ENCODE data around the gene TSNAX. TPM values are rescaled to one million over a fixed set of nuclear protein-coding genes. Genes with fewer than 3 reads are reported as not detected.

TSNAX gene
- total RNA-seq, 1 experiment from 2014 or later: 38.0 TPM

GRCh38 chr1:231527586-231528171 is 790 bp upstream of the TSNAX start (continued):
- TF ChIP-seq ATF3 (CRISPR knock-in tag; conservative IDR thresholded peaks at IDR 0.05): no peak
- no peak for TF ChIP-seq ESRRA (CRISPR knock-in tag; IDR thresholded peaks at IDR 0.05; ENCODE audit: borderline replicate concordance)
- no peak for TF ChIP-seq CBFB (CRISPR knock-in tag; IDR thresholded peaks at IDR 0.05; ENCODE audit: low read depth)
- no peak for TF ChIP-seq SOX15 (CRISPR knock-in tag; IDR thresholded peaks at IDR 0.05)

GRCh38 chr1:231533240-231533639 is 4.8 kb downstream of the TSNAX start:
- Mint-ChIP-seq H3K9me3 (no peaks in the 10 kb centered on the region), H3K27me3 (ENCODE audit: low read depth) (no peaks in the 10 kb centered on the region), H3K27ac (no peak overlapping the region), H3K4me3 (no peak overlapping the region), H3K36me3 (peaks cover 51% of the 10 kb centered on the region), H3K4me1 (peaks cover 13% of the 10 kb centered on the region)
- no peak for TF ChIP-seq ATF6 (CRISPR knock-in tag; IDR thresholded peaks at IDR 0.05)
- TF ChIP-seq MXD4 (CRISPR knock-in tag; IDR thresholded peaks at IDR 0.05; ENCODE audit: borderline replicate concordance): no peak
- ChIA-PET POLR2A (no interaction called here), CTCF (no interaction called here)
- ATAC-seq (no peak), DNase-seq (ENCODE audit: low spot score) (no peak)

GRCh38 chr1:231534703-231535159 is 6.3 kb downstream of the TSNAX start:
- no peaks in the 10 kb centered on the region for H3K27me3 Mint-ChIP-seq (ENCODE audit: low read depth)
- CTCF ChIA-PET: no interaction called here

More at GRCh38 chr1:231534703-231535159, 6.3 kb downstream of the TSNAX start:
- TF ChIP-seq ZNF532 (CRISPR knock-in tag; IDR thresholded peaks at IDR 0.05; ENCODE audit: borderline replicate concordance) (no peak), MLX (CRISPR knock-in tag; IDR thresholded peaks at IDR 0.05) (no peak), NR2C2 (CRISPR knock-in tag; IDR thresholded peaks at IDR 0.05) (no peak), ZNF232 (CRISPR knock-in tag; IDR thresholded peaks at IDR 0.05) (no peak), TEAD1 (CRISPR knock-in tag; IDR thresholded peaks at IDR 0.05) (no peak), ZBTB43 (CRISPR knock-in tag; IDR thresholded peaks at IDR 0.05) (no peak)
- ATAC-seq: no peak
- POLR2A ChIA-PET: no interaction called here
- Mint-ChIP-seq H3K36me3 (peaks cover 58% of the 10 kb centered on the region), H3K4me1 (peaks cover 5% of the 10 kb centered on the region), H3K9me3 (no peaks in the 10 kb centered on the region), H3K27ac (no peak overlapping the region), H3K4me3 (no peak overlapping the region)
- DNase-seq (ENCODE audit: low spot score): no peak

Measured in WTC11 (cell line).